ENCODE measurements around the gene AGAP2. TPM values are rescaled to one million over a fixed set of nuclear protein-coding genes. Genes with fewer than 3 reads are reported as not detected.
A peak's percentile ranks its signal among the peaks of the same experiment; 100 is the strongest.

Gene AGAP2
- total and polyA plus RNA-seq, 2 of the 13 experiments (the other 11 are each of a cell fraction or from before 2014, with no cell fraction given) = 0.38 to 0.45 TPM

DNA sequence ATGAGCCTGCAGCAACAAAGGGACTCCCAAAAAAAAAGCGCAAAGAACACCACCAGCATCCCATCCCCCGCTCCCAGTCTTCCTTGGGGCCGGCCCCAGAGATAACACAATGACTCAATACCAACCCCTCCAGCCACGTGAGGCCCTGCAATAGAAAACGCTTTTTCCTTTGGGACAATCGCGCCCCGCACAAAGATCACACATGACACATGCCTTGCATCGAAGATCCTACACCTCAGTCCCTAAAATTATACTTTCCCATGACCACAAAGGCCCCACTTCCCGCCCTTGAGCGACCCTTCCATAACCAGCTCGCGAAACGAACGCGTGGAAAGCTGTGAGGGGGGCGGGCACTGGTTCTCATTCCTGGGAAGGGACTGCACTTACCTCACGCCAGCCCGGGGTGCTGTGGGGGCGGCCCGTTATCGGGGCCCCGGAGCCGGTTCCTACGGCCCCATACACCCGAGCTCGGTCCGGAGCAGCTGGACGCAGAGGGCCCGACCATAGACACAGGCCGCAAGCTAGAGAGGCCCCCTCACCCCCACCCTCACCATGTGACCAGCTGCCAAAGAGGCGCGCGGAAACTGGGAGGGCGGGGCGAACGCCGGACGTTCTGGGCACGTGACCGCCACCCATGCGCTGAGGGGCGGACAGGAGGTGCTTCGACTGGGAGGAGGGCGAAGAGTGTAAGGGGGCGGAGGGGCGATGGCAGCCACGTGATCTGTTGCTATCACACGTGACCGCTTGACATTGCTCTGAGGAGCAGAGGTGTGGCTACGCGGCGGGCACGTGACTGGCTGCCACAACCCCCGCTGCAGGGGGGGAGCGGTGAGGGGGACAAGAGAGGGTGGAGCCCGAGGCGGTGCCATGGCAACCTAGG lies 13.5 kb upstream of the AGAP2 start, which contains the start of gene CDK4 (continued):
- TF ChIP-seq TFAP4 (IDR thresholded peaks at IDR 0.05; ENCODE audit: borderline replicate concordance, low read depth) = peak; percentile 89
- peak; percentile 96 for TF ChIP-seq ZNF883 (CRISPR knock-in tag; IDR thresholded peaks at IDR 0.05; ENCODE audit: not compliant biosample characterization)
- TF ChIP-seq PPARG (CRISPR knock-in tag; conservative IDR thresholded peaks at IDR 0.05) = 0 out of 2 replicates have a peak, but pooled peaks have one; percentile 23
- peak; percentile 24 for TF ChIP-seq DBP (CRISPR knock-in tag; IDR thresholded peaks at IDR 0.05; ENCODE audit: not compliant biosample characterization)
- no peak; the same call in 1 of the 2 replicates for TF ChIP-seq MTA1 (CRISPR knock-in tag; IDR thresholded peaks at IDR 0.05; ENCODE audit: borderline replicate concordance)
- TF ChIP-seq ZNF598 (CRISPR knock-in tag; IDR thresholded peaks at IDR 0.05; ENCODE audit: borderline replicate concordance) = peak; percentile 74; the same call in 1 of the 2 replicates
- TF ChIP-seq ZNF549 (CRISPR knock-in tag; IDR thresholded peaks at IDR 0.05) = no peak
- no peak; the same call in none of the 2 replicates for TF ChIP-seq ZSCAN9 (CRISPR knock-in tag; IDR thresholded peaks at IDR 0.05; ENCODE audit: borderline replicate concordance)
- TF ChIP-seq ZNF747 (CRISPR knock-in tag; IDR thresholded peaks at IDR 0.05; ENCODE audit: borderline replicate concordance) = peak; percentile 93
- TF ChIP-seq ZNF572 (CRISPR knock-in tag; IDR thresholded peaks at IDR 0.05) = no peak
- TF ChIP-seq, protein P1, sequence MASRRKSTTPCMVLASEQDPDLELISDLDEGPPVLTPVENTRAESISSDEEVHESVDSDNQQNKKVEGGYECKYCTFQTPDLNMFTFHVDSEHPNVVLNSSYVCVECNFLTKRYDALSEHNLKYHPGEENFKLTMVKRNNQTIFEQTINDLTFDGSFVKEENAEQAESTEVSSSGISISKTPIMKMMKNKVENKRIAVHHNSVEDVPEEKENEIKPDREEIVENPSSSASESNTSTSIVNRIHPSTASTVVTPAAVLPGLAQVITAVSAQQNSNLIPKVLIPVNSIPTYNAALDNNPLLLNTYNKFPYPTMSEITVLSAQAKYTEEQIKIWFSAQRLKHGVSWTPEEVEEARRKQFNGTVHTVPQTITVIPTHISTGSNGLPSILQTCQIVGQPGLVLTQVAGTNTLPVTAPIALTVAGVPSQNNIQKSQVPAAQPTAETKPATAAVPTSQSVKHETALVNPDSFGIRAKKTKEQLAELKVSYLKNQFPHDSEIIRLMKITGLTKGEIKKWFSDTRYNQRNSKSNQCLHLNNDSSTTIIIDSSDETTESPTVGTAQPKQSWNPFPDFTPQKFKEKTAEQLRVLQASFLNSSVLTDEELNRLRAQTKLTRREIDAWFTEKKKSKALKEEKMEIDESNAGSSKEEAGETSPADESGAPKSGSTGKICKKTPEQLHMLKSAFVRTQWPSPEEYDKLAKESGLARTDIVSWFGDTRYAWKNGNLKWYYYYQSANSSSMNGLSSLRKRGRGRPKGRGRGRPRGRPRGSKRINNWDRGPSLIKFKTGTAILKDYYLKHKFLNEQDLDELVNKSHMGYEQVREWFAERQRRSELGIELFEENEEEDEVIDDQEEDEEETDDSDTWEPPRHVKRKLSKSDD (CRISPR knock-in tag; IDR thresholded peaks at IDR 0.05; ENCODE audit: low read depth) = peak; percentile 93
- 0 out of 2 replicates have a peak, but pooled peaks have one; percentile 73 for TF ChIP-seq ZNF180 (CRISPR knock-in tag; IDR thresholded peaks at IDR 0.05; ENCODE audit: borderline replicate concordance, low read depth)
- peak; percentile 94 for TF ChIP-seq KLF12 (CRISPR knock-in tag; IDR thresholded peaks at IDR 0.05; ENCODE audit: borderline replicate concordance)
- TF ChIP-seq ZNF230 (CRISPR knock-in tag; IDR thresholded peaks at IDR 0.05) = peak; percentile 83; the same call in 1 of the 2 replicates
- no peak for TF ChIP-seq ISX (CRISPR knock-in tag; conservative IDR thresholded peaks at IDR 0.05)
- TF ChIP-seq ZNF629 (CRISPR knock-in tag; conservative IDR thresholded peaks at IDR 0.05) = no peak
- TF ChIP-seq ZNF138 (CRISPR knock-in tag; IDR thresholded peaks at IDR 0.05; ENCODE audit: low read depth) = 0 out of 2 replicates have a peak, but pooled peaks have one; percentile 80
- peak; percentile 94 for TF ChIP-seq ZNF430 (CRISPR knock-in tag; IDR thresholded peaks at IDR 0.05)
- TF ChIP-seq PATZ1 (CRISPR knock-in tag; IDR thresholded peaks at IDR 0.05) = peak; percentile 97
- TF ChIP-seq GFI1 (CRISPR knock-in tag; IDR thresholded peaks at IDR 0.05; ENCODE audit: borderline replicate concordance) = 0 out of 2 replicates have a peak, but pooled peaks have one; percentile 41
- peak; percentile 86 for TF ChIP-seq HNRNPK (IDR thresholded peaks at IDR 0.05; ENCODE audit: low read depth, low read length, poor library complexity, severe bottlenecking)
- no peak; the same call in 1 of the 2 replicates for TF ChIP-seq MAF1 (CRISPR knock-in tag; IDR thresholded peaks at IDR 0.05; ENCODE audit: borderline replicate concordance)
